CMK (cell line): ENCODE results near the gene NME4.

Source experiments
- DNase-seq: peaks from one replicate; pipeline ENCODE4 v3.0.0-alpha.2; 2010; ENCODE audit warnings: low read depth

NME4 gene

DNA sequence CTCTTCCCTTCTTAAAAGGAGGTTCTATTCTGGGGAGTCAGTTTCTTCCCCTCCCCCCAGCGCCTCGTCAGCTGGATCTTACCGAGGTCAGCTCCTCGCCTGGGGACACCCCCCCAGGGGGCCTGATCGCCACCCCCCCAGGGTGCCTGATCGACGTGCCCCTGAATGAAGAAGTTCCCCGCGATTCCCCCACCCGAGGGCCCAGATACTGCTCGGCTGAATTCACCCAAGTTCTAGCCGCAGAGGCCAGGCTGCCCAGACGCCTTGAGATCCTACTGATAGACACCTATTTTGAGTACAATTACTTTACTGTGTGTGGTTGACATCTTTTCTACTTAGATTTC is 29.9 kb downstream of the NME4 start:
- DNase-seq = no peak

DNA sequence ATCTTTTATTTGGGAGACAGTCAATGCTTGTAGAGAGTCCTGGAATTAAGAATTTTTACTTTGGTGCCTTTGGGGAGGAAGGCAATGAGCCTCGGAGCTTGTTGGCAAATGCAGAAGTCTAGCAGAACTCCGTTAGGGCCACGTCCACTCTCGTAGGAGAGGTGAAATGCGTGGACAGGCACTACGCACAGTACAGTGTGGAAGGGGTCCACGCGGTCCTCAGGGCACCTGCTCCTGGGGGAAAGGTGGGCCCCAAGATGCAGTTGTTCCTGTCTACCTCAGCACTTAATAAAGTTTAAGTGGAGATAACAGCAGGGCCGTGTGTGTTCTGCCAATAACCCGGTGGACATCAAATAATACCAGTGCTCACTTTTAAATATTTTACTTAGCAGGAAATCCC is 30.3 kb downstream of the NME4 start:
- DNase-seq = no peak

DNA sequence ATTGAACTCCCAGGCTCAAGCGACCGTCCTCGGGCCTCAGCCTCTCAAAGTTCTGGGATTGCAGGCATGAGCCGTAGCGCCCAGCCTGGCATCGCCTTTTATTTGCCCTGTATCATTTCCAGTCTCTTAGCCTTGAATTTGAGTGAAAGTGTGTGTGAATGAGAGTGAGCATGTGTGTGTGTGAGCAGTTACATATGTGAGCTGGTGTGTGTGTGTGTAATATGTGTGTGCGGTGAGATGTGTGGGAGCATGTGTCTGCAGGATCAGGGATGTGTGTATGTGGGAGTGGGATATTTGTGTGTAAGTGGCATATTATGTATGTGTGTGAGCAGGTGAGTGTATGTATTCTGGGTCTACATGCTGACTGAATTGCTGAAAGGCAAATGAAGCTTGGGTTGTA is 33.9 kb downstream of the NME4 start:
- no peak for DNase-seq

GRCh38 chr16:440627-441026 is 43.6 kb downstream of the NME4 start:
- DNase-seq = no peak

- no peak for DNase-seq
These were observed 44.4 kb downstream of the NME4 start for GRCh38 chr16:441447-441846.

DNA sequence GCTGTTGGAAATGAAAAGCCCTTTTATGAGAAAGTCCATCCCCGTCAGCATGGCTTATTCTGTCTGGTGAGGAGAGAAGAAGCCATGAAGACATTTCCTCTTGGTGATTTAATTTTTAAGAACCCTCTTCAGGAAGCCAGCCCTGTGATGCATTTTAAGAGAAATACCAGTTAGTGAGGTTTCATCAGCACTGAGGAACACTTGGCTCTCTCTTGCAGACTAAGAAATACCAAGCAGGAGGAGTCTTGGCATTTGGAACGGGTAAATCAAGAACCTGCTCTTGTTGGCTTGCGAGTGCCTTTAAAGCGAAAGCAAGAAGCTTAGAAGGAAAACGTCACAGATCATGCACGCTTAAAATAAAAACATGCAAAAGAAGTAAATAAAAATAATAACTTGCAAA is 46.0 kb downstream of the NME4 start:
- no peak for DNase-seq

- no peak for DNase-seq
These were observed 47.0 kb downstream of the NME4 start for GRCh38 chr16:444027-444426.

GRCh38 chr16:445566-445965 is 48.6 kb downstream of the NME4 start:
- DNase-seq = no peak
